Measurements from ENCODE around the gene UBA3.

The UBA3 gene

GRCh38 chr3:69080233-69080920, at the start of gene UBA3:
UBA3 (minus strand) TSS chr3:69080365; CDS start chr3:69080353, 12 bp downstream.
- no peak for FAIRE-seq

- no peak for FAIRE-seq
Observed at GRCh38 chr3:69129531-69129930, 49.4 kb upstream of the UBA3 start.

DNA sequence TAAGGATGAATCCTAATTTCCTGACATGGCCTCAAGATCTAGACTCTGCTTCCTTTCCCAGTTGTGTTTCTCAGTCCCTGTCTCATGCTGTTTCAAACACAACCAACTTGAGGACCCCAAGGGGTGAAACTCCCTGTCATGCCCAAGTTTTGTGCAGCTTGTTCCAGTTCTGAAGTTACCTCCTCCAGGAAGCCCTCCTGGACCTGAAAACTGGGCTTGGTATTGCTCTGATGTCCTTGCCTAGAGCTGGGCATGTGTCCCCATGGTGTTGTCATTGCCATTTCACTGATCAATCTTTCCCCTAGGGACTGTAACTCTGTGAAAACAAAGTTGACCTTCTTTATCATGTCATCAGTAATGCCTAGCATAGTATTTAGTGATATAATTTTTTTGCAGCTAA, 48.3 kb upstream of the UBA3 start:
- no peak for FAIRE-seq

GRCh38 chr3:69126999-69127398, 46.8 kb upstream of the UBA3 start:
- FAIRE-seq, result no peak

- no peak for FAIRE-seq
Observed at GRCh38 chr3:69126216-69126615, 46.1 kb upstream of the UBA3 start.

DNA sequence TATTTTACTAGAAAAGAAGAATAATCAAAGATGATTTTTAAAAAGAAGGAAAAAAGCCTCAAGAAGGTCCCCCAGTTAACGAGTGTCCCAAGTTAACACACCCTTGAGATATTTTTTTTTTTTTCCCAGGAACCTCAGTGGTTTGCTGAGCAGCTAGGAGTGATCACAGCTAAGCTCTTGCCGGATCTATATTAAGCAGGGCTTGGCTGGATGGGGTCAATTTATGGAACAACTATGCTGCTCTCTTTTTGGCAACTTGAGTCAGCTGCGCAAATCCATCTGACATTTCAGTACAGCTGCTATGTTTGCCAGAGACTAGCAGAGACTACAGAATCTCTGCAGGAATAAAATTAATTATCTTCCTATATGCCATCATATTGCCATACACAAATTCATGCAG, 42.2 kb upstream of the UBA3 start, which contains the start of gene LMOD3:
LMOD3 (minus strand) TSS at position 193 of the 400 bp plus-strand sequence. CDS start 209 bp downstream, outside the sequence.
- FAIRE-seq, result no peak

GRCh38 chr3:69121950-69122349, 41.8 kb upstream of the UBA3 start:
- no peak for FAIRE-seq

- no peak for FAIRE-seq
Observed at GRCh38 chr3:69121513-69121912, 41.3 kb upstream of the UBA3 start.

DNA sequence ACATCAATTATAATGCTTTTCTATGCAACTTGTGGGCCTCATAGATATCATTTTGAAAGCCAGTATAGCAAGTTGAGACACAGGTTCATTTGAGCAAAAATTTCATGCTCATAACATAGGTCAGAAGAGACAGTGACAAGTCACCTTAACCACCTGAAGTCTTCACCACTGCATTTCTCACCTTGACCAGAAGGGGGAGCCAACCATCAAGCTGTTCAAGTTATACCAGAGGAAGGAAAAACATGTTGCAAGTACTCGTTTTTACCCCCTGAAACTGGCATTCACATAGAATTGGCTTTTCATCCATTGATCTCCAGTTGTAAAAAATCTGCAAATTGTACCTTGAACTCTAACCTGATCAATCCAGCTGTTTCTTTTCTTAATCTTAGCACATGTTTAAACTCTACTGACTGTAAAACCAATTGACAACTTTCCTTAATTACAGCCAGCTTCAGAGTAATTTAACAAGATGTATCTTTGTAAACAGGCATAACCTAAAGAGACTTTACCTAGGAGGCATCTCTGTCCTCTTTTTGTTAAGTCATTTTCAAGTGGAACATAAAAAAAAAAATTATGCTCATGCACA, 40.8 kb upstream of the UBA3 start:
- FAIRE-seq, result no peak

- no peak for FAIRE-seq
Observed at GRCh38 chr3:69119681-69120080, 39.5 kb upstream of the UBA3 start.

GRCh38 chr3:69119138-69119537, 39.0 kb upstream of the UBA3 start:
- no peak for FAIRE-seq

- no peak for FAIRE-seq
Observed at GRCh38 chr3:69118555-69118954, 38.4 kb upstream of the UBA3 start.

DNA sequence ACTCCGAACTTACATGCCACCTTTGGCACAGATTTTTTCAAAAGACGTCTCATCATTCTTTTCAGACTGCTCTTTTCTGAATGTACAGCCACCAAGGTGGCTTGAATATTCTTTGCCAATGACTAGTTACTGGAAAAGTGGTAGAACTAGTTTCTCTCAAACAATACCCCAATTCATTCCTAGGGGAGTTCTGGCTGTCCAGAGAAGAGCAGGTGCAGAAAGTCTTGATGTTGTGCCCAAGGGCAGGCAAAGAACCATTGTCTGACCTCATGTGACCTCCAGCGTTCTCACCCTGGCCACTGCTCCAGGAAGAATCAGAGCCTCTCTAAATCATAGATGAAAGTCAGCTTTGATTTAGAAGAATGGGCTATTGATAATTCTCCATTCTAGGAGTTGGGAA, 36.7 kb upstream of the UBA3 start:
- no peak for FAIRE-seq

DNA sequence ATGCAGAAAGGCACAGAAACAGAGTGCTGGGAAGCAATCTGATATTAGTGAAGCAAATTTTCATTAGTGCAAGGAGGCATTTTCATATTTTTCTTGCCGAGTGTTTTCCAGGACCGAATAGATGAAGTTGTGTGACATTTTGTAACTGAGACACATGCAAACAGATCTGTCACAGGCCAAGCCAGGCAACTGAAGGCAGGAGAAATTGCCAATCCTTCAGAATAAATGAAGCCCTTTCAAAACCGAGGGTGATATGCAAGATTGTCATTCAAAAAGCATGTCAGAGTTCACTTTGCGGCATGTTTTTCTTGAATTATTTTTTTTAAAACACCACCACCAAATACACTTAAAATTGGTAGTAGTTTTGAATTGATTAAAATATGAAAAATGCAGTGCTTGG, 36.0 kb upstream of the UBA3 start:
- FAIRE-seq, result no peak

- FAIRE-seq, result no peak
Observed at GRCh38 chr3:69115731-69116130, 35.6 kb upstream of the UBA3 start.

DNA sequence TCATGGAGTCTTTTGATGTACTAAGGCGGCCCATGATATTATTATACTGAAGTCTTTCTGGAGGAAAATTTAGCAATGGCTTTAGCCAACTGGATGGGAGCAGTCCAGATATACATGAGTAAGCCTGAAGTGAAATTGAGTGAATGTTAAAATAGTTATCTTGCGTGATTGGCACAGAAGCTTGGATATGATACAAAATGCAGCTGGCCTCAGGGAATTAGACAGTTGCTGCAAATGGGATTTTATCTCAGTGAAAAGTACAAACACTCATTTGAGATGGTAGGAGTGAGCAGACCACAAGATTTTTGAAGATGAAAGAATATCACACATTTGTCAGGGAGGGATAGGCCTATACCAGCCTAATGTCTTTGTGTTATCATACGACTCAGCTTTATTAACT, 33.4 kb upstream of the UBA3 start:
- no peak for FAIRE-seq

GRCh38 chr3:69110941-69111546, 30.9 kb upstream of the UBA3 start:
- FAIRE-seq, result no peak

DNA sequence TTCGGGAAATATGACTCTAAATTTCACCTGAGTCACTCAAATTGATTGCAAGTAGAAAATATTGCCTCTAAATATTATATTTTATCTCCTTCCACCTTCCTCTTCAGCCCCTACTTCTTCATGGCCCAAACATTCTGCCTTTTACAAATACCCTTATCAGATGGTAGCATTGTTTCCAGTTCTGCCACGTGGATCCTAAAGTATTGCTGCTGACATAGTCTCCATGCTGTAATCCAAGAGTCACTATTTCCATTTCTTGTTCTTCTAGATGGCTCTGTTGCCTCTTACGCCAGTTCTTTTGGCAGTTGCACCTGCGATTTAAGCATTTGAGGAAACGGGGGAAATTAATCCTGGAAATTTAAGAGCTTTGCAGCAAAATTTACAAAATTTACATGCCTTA, 28.6 kb upstream of the UBA3 start:
- FAIRE-seq, result no peak

GRCh38 chr3:69107841-69108240, 27.7 kb upstream of the UBA3 start:
- no peak for FAIRE-seq

- peak; percentile 5 for FAIRE-seq
Observed at GRCh38 chr3:69105320-69105719, 25.2 kb upstream of the UBA3 start.

GRCh38 chr3:69104586-69104985, 24.4 kb upstream of the UBA3 start:
- no peak for FAIRE-seq

GRCh38 chr3:69103123-69103522, 23.0 kb upstream of the UBA3 start:
- FAIRE-seq, result no peak

DNA sequence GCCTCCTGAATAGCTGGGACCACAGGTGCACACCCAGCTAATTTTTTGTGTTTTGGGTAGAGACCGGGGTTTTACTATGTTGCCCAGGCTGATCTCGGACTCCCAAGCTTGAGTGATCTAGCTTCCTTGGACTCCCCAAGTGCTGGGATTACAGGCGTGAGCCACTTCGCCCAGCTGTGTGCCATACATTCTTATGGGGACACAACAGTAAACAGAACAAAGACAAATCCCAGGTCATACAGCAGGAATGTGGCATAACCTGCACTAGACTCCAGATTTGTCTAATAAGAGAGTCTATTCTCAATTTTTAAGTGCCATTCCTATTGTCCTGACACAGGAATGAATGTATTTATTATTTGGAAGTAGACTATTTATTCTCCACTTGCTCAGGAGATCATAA, 22.2 kb upstream of the UBA3 start:
- FAIRE-seq, result no peak

DNA sequence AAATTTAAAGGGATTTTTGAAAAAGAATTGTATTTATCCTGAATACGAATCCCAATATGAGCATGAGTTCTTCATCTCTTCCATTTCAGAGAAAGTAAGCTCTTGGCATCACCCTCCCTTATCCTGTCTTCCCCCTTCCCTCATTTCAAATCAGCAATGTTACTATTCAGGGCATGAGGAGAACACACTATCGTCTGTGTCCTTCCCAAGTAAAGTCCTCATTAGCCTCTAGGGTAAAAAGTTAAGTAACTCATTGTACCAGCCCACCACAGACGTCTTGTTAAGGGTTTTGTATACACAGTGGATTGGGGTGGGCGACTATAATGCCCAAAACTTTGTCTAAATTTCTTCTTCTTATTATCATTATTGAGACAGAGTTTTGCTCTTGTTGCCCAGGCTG, 19.4 kb upstream of the UBA3 start:
- FAIRE-seq, result no peak

Data from colon (tissue), 2 donors.